SJSA1 (cell line): ENCODE measurements around the gene GPR171. TPM values are rescaled to one million over a fixed set of nuclear protein-coding genes. Genes with fewer than 3 reads are reported as not detected.

Experiments used
- DNase-seq, 2 experiments: peaks; one replicate each; pipeline ENCODE4 v3.0.0-alpha.2; 2015 to 2020; ENCODE audit warnings: low spot score in 2 of 2, low read depth in 1 of 2
- H3K27ac ChIP-seq: fragments of 250-450 bp; sonication (Bioruptor Pico); 2 replicates; pipeline ENCODE4 v1.5.1; 2020; ENCODE audit warnings: mild to moderate bottlenecking, moderate library complexity
- H3K27me3 ChIP-seq: fragments of 250-450 bp; sonication (Bioruptor Pico); replicated peaks from 2 replicates; pipeline ENCODE4 v1.5.1; 2020; ENCODE audit warnings: mild to moderate bottlenecking, moderate library complexity
- H3K36me3 ChIP-seq: fragments of 250-450 bp; sonication (Bioruptor Pico); 2 replicates; pipeline ENCODE4 v1.5.1; 2020; ENCODE audit warnings: mild to moderate bottlenecking
- H3K4me1 ChIP-seq: fragments of 250-450 bp; sonication (Bioruptor Pico); replicated peaks from 2 replicates; pipeline ENCODE4 v1.6.1; 2021; ENCODE audit warnings: mild to moderate bottlenecking
- H3K4me3 ChIP-seq: fragments of 250-450 bp; sonication (Bioruptor Pico); 2 replicates; pipeline ENCODE4 v1.5.1; 2020; ENCODE audit warnings: mild to moderate bottlenecking
- H3K9me3 ChIP-seq: fragments of 250-450 bp; sonication (Bioruptor Pico); replicated peaks from 2 replicates; pipeline ENCODE4 v1.5.1; 2020; ENCODE audit warnings: mild to moderate bottlenecking
- total RNA-seq: library from RNA; depleted of rRNA; stranded (reverse); fragments of >200 nt; shearing (Covaris generic); gene quantifications from 2 replicates; pipeline ENCODE4 v1.2.3, GENCODE V29; 2014

GPR171 gene
- total RNA-seq, 1 experiment from 2014 or later = not detected

GRCh38 chr3:151204530-151205402 is 1.8 kb upstream of the GPR171 start:
- peaks cover 17% of the 10 kb centered on the region for H3K27me3 ChIP-seq
- no peaks in the 10 kb centered on the region for H3K9me3 ChIP-seq
- H3K27ac ChIP-seq = no peak overlapping the region
- H3K4me1 ChIP-seq = peaks cover 1% of the 10 kb centered on the region; the same call in 1 of the 2 replicates
- no peak overlapping the region for H3K4me3 ChIP-seq
- DNase-seq = no peak
- no peaks in the 10 kb centered on the region for H3K36me3 ChIP-seq

- no peak overlapping the region for H3K27ac ChIP-seq
- no peak for DNase-seq
- peaks cover 21% of the 10 kb centered on the region for H3K27me3 ChIP-seq
- no peaks in the 10 kb centered on the region for H3K36me3 ChIP-seq
- no peak overlapping the region for H3K4me3 ChIP-seq
- H3K4me1 ChIP-seq = no peaks in the 10 kb centered on the region
- no peaks in the 10 kb centered on the region for H3K9me3 ChIP-seq
Measured at GRCh38 chr3:151201051-151201730, 1.8 kb downstream of the GPR171 start.

GRCh38 chr3:151200586-151200985 is 2.4 kb downstream of the GPR171 start:
- DNase-seq = no peak
- Histone ChIP-seq H3K27ac (no peak overlapping the region), H3K27me3 (peaks cover 24% of the 10 kb centered on the region), H3K36me3 (no peaks in the 10 kb centered on the region), H3K4me3 (no peak overlapping the region), H3K9me3 (no peaks in the 10 kb centered on the region), H3K4me1 (no peaks in the 10 kb centered on the region)

- DNase-seq = peak in 1 of 2 experiments; percentile 55
Measured at GRCh38 chr3:151199554-151200438, 3.2 kb downstream of the GPR171 start.

GRCh38 chr3:151198849-151199248 is 4.2 kb downstream of the GPR171 start:
- no peak for DNase-seq
- H3K4me3 ChIP-seq = no peak overlapping the region
- peaks cover 20% of the 10 kb centered on the region for H3K27me3 ChIP-seq
- no peaks in the 10 kb centered on the region for H3K9me3 ChIP-seq
- H3K4me1 ChIP-seq = no peaks in the 10 kb centered on the region
- H3K36me3 ChIP-seq = no peaks in the 10 kb centered on the region
- no peak overlapping the region for H3K27ac ChIP-seq

More at GRCh38 chr3:151199554-151200438, 3.2 kb downstream of the GPR171 start:
- Histone ChIP-seq H3K27ac (no peak overlapping the region), H3K4me1 (no peaks in the 10 kb centered on the region), H3K36me3 (no peaks in the 10 kb centered on the region), H3K4me3 (no peak overlapping the region), H3K9me3 (no peaks in the 10 kb centered on the region), H3K27me3 (peaks cover 20% of the 10 kb centered on the region)

- no peaks in the 10 kb centered on the region for H3K4me1 ChIP-seq
- peaks cover 25% of the 10 kb centered on the region for H3K27me3 ChIP-seq
- no peak overlapping the region for H3K4me3 ChIP-seq
- no peaks in the 10 kb centered on the region for H3K36me3 ChIP-seq
- no peaks in the 10 kb centered on the region for H3K9me3 ChIP-seq
- DNase-seq = no peak
- no peak overlapping the region for H3K27ac ChIP-seq
Measured at GRCh38 chr3:151197981-151198767, 4.8 kb downstream of the GPR171 start.

- Histone ChIP-seq H3K9me3 (no peaks in the 10 kb centered on the region), H3K27me3 (peaks cover 25% of the 10 kb centered on the region), H3K36me3 (no peaks in the 10 kb centered on the region), H3K27ac (no peak overlapping the region), H3K4me1 (no peaks in the 10 kb centered on the region), H3K4me3 (no peak overlapping the region)
- DNase-seq = no peak
Measured at GRCh38 chr3:151197228-151197627, 5.8 kb downstream of the GPR171 start.

GRCh38 chr3:151196434-151196833 is 6.6 kb downstream of the GPR171 start:
- no peak overlapping the region for H3K27ac ChIP-seq
- H3K27me3 ChIP-seq = peaks cover 20% of the 10 kb centered on the region
- H3K36me3 ChIP-seq = no peaks in the 10 kb centered on the region
- no peaks in the 10 kb centered on the region for H3K4me1 ChIP-seq
- DNase-seq = no peak
- H3K4me3 ChIP-seq = no peak overlapping the region
- no peaks in the 10 kb centered on the region for H3K9me3 ChIP-seq

GRCh38 chr3:151195826-151196225 is 7.2 kb downstream of the GPR171 start:
- Histone ChIP-seq H3K27ac (no peak overlapping the region), H3K4me1 (no peaks in the 10 kb centered on the region), H3K9me3 (no peaks in the 10 kb centered on the region), H3K27me3 (peaks cover 14% of the 10 kb centered on the region), H3K36me3 (no peaks in the 10 kb centered on the region), H3K4me3 (no peak overlapping the region)
- DNase-seq = no peak

- Histone ChIP-seq H3K4me3 (no peak overlapping the region), H3K27ac (no peak overlapping the region), H3K4me1 (no peaks in the 10 kb centered on the region), H3K36me3 (no peaks in the 10 kb centered on the region), H3K9me3 (no peaks in the 10 kb centered on the region), H3K27me3 (peaks cover 21% of the 10 kb centered on the region)
- no peak for DNase-seq
Measured at GRCh38 chr3:151192545-151192944, 10.5 kb downstream of the GPR171 start.

GRCh38 chr3:151191095-151191494 is 11.9 kb downstream of the GPR171 start:
- H3K4me3 ChIP-seq = no peak overlapping the region
- DNase-seq = no peak
- H3K27me3 ChIP-seq = peaks cover 16% of the 10 kb centered on the region
- H3K4me1 ChIP-seq = no peaks in the 10 kb centered on the region
- H3K36me3 ChIP-seq = no peaks in the 10 kb centered on the region
- no peak overlapping the region for H3K27ac ChIP-seq
- H3K9me3 ChIP-seq = no peaks in the 10 kb centered on the region

GRCh38 chr3:151183265-151183671 is 19.7 kb downstream of the GPR171 start:
- Histone ChIP-seq H3K36me3 (no peaks in the 10 kb centered on the region), H3K27me3 (peaks cover 8% of the 10 kb centered on the region), H3K4me3 (no peak overlapping the region), H3K4me1 (no peaks in the 10 kb centered on the region), H3K9me3 (no peaks in the 10 kb centered on the region), H3K27ac (no peak overlapping the region)
- DNase-seq = peak in 1 of 2 experiments; percentile 1
